Neutrophil (primary cell): ENCODE results near the gene AMBRA1.

Source experiments
- H3K27ac ChIP-seq: fragments of 200-600 bp; sonication (generic); 2 replicates; pipeline ENCODE4 v1.5.1; 2016; ENCODE audit warnings: mild to moderate bottlenecking, moderate library complexity
- H3K27me3 ChIP-seq: fragments of 200-600 bp; sonication (generic); 2 replicates; pipeline ENCODE4 v1.6.0; 2016; ENCODE audit warnings: mild to moderate bottlenecking
- H3K36me3 ChIP-seq: fragments of 200-600 bp; sonication (generic); 2 replicates; pipeline ENCODE4 v1.5.1; 2017
- H3K4me1 ChIP-seq, 2 experiments: fragments of 200-600 bp in 1 of 2; sonication (generic) in 1 of 2; 1 replicate in 1 of 2; 2 replicates in 1 of 2; pipeline versions ENCODE4 v1.5.1 to v1.6.1; 2013 to 2016; ENCODE audit warnings: low read depth in 1 of 2, low read length in 1 of 2, mild to moderate bottlenecking in 1 of 2, moderate library complexity in 1 of 2; ENCODE audit not compliant: control insufficient read depth in 1 of 2, insufficient read depth in 1 of 2
- H3K4me3 ChIP-seq, 2 experiments: fragments of 200-600 bp in 1 of 2; sonication (generic) in 1 of 2; 1 replicate in 1 of 2; 2 replicates in 1 of 2; pipeline ENCODE4 v1.5.1; 2013 to 2016; ENCODE audit warnings: low read depth in 1 of 2, low read length in 1 of 2, mild to moderate bottlenecking in 1 of 2, moderate library complexity in 1 of 2
- H3K9me3 ChIP-seq: fragments of 200-600 bp; sonication (generic); 2 replicates; pipeline ENCODE4 v1.5.1; 2016
- CTCF ChIP-seq: fragments of 200-600 bp; sonication (generic); IDR thresholded peaks from 2 replicates; pipeline ENCODE4 v1.5.1; 2016; ENCODE audit warnings: antibody characterized with exemption

The AMBRA1 gene

GRCh38 chr11:46452918-46453517 is 140.8 kb downstream of the AMBRA1 start:
- no peak overlapping the region for H3K4me3 ChIP-seq
- peaks cover 30 to 31% of the 10 kb centered on the region in 2 experiments for H3K4me1 ChIP-seq
- no peak overlapping the region for H3K27ac ChIP-seq
- no peaks in the 10 kb centered on the region for H3K27me3 ChIP-seq
- TF ChIP-seq CTCF: no peak
- no peaks in the 10 kb centered on the region for H3K36me3 ChIP-seq
- H3K9me3 ChIP-seq: no peaks in the 10 kb centered on the region

GRCh38 chr11:46451759-46452158 is 142.1 kb downstream of the AMBRA1 start:
- Histone ChIP-seq H3K4me1 (peaks cover 17 to 19% of the 10 kb centered on the region in 2 experiments), H3K27ac (no peak overlapping the region), H3K9me3 (no peaks in the 10 kb centered on the region), H3K27me3 (no peaks in the 10 kb centered on the region), H3K4me3 (no peak overlapping the region), H3K36me3 (no peaks in the 10 kb centered on the region)
- TF ChIP-seq CTCF: no peak

DNA sequence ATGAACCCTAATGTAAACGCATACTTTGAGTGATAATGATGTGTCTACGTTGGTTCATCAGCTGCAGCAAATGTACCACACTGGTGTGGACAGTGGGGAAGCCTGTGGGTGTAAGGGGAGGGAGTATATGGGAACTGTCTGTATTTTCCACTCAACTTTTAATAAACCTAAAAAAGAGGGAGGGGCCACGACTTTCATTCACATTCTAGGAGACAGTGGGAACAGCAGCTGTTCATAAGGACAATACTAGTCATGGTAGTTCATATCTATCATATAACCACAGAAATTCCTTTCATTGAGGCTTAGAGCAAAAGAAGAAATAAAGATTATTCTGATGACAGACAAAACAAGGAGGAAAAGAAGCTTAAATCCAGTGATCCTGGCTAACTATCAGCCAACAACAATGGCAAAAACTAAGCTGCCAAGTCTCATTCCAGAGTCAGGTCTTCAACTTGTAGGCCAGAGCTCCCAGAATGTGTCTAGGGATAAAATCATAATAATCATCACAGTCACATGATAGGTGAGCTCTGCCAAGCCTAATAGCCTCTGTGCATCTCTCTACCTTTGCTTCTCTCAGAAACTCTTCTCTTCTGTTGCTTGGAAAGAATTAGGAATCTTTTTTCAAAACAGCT is 142.9 kb downstream of the AMBRA1 start:
- no peaks in the 10 kb centered on the region for H3K27me3 ChIP-seq
- TF ChIP-seq CTCF: no peak
- H3K27ac ChIP-seq: no peak overlapping the region
- H3K4me3 ChIP-seq: no peak overlapping the region
- H3K9me3 ChIP-seq: no peaks in the 10 kb centered on the region
- no peaks in the 10 kb centered on the region for H3K36me3 ChIP-seq
- peaks cover 9 to 11% of the 10 kb centered on the region in 2 experiments for H3K4me1 ChIP-seq

- no peak overlapping the region for H3K4me3 ChIP-seq
- H3K36me3 ChIP-seq: peaks cover 9% of the 10 kb centered on the region
Measured at GRCh38 chr11:46447544-46447943, 146.3 kb downstream of the AMBRA1 start.

GRCh38 chr11:46445920-46446771 is 147.7 kb downstream of the AMBRA1 start:
- no peak for TF ChIP-seq CTCF
- Histone ChIP-seq H3K9me3 (no peaks in the 10 kb centered on the region), H3K27me3 (no peaks in the 10 kb centered on the region), H3K4me1 (no peaks in the 10 kb centered on the region), H3K4me3 (no peak overlapping the region), H3K27ac (no peak overlapping the region), H3K36me3 (peaks cover 23% of the 10 kb centered on the region)

More at GRCh38 chr11:46447544-46447943, 146.3 kb downstream of the AMBRA1 start:
- Histone ChIP-seq H3K27me3 (no peaks in the 10 kb centered on the region), H3K4me1 (no peaks in the 10 kb centered on the region), H3K27ac (no peak overlapping the region), H3K9me3 (no peaks in the 10 kb centered on the region)
- TF ChIP-seq CTCF: no peak
